GM21526 (cell line): ENCODE measurements around the gene EIF4G1.
"Not testable (repeated sequence)": the region's sequence is repeated elsewhere in the genome, so short reads cannot be mapped to it uniquely, and the experiment has no call there.

Experiments
- ATAC-seq: cut with Tn5 transposase; IDR thresholded peaks from one replicate; pipeline ENCODE4 v1.9.1; 2021; ENCODE audit warnings: moderate library complexity; ENCODE audit not compliant: unreplicated experiment, low FRiP score

The EIF4G1 gene

DNA sequence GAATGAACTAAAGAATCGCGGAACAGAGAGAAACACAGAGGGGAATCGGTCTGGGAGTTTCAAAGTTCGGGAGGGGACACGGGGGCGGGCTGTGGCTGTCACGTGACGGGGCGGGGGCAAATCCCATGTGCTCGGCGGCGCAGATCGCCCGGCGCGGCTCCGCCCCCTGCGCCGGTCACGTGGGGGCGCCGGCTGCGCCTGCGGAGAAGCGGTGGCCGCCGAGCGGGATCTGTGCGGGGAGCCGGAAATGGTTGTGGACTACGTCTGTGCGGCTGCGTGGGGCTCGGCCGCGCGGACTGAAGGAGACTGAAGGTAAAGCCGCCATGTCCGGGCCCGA lies at the start of gene EIF4G1:
TSS of gene EIF4G1 (plus strand) at position 244 of the 337 bp plus-strand sequence. CDS start 1,191 bp downstream, outside the sequence.
- ATAC-seq = peak; percentile 77

DNA sequence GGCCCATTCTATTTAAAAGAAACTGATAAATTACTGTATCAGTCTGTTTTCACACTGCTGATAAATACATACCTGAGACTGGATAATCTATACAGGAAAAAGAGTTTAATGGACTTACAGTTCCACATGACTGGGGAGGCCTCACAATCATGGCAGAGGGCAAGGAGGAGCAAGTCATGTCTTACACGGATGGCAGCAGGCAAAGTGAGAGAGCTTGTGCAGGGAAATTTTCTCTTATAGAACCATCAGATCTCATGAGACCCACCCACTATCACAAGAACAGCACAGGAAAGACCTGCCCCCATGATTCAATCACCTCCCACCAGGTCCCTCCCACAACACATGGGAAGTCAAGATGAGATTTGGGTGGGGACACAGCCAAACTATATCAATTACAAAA lies 47.2 kb upstream of the EIF4G1 start:
- not testable (repeated sequence) for ATAC-seq

DNA sequence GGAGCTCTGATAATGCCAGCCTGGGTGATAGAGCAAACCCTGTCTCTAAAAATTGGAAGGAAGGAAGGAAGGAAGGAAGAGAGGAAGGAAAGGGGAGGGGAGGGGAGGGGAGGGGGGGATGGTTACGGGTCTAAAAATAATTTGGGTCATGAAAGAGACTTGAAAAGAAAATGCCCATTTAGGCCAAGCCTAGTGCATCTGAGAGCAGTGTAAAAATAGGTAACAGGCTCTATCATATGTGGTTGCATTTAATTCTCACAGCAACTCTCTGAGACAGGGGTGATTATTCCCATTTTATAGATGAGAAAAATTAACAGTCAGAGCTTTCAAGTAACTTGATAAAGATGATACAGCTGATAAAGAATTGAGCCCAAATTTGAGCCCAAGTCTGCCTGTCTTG lies 42.1 kb upstream of the EIF4G1 start:
- no peak for ATAC-seq

DNA sequence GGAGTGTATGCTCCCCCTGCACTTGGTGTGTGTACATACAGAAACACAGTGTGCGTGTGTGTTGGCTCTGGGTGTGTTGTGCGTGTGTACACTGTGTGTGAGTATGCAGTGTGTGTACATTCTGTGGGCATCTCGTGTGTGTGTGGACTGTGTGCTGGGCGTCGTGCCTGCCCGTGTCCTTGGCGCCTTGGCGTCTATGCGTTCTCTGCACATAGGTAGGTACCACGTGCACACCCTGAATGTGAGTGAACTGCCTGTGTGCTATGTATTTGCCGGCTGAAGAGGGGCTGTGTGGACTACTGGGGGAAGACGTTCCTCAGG lies 39.1 kb upstream of the EIF4G1 start:
- no peak for ATAC-seq

DNA sequence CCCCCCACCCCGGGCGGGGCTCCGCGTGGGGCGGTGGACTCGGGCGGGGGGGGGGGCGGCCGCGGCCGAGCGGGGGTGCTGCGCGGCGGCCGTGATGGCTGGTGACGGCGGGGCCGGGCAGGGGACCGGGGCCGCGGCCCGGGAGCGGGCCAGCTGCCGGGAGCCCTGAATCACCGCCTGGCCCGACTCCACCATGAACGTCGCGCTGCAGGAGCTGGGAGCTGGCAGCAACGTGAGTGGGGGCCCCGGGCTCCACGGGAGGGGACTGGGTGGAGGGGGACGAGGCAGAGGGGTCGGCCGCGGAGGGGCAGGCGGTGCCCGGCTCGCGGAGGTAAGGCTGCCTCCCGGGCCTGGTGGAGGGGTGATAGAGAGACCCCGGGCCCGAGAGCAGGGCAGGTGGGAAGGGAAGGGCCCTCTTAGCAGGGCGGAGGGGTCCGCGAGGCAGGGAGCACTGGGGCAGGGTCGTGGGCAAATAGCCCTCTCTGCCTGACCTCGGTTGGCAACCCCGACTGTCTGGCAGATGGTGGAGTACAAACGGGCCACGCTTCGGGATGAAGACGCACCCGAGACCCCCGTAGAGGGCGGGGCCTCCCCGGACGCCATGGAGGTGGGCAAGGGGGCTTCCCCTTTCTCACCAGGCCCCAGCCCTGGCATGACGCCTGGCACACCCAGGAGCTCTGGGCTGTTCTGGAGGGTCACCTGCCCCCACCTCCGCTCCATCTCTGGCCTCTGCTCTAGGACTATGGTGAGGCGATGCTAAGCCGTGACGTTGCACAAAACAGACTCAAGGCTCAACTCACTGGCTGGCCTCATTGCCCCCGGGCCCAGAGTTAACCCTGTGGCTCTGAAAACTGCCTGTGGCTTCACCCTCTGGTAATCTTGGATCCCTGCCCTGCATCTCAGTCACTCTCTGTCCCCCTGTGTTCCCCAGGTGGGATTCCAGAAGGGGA lies 38.2 kb upstream of the EIF4G1 start, which contains the start of gene ECE2:
TSS of gene ECE2 (plus strand) at position 62 of the 950 bp plus-strand sequence. CDS start at position 194, 132 bp downstream.
- ATAC-seq = no peak

DNA sequence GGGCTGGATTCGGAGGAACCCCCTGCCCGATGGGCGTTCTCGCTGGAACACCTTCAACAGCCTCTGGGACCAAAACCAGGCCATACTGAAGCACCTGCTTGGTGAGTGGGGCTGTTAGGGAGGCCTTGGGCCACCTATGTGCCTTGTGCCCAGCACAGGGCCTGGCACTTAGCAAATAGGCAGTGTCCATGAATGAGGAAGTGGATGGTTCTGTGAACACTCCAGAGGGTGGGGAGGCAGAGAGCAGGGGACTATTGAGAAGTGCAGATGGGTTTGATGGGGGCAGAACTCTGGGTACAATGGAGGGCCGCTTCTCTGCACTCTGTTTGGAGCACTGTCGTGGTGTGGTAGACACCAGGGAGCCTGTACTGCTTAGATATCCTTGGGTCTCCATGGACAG lies 37.0 kb upstream of the EIF4G1 start:
- ATAC-seq = no peak

- ATAC-seq = no peak
Measured at GRCh38 chr3:184282941-184283340, 31.5 kb upstream of the EIF4G1 start.

DNA sequence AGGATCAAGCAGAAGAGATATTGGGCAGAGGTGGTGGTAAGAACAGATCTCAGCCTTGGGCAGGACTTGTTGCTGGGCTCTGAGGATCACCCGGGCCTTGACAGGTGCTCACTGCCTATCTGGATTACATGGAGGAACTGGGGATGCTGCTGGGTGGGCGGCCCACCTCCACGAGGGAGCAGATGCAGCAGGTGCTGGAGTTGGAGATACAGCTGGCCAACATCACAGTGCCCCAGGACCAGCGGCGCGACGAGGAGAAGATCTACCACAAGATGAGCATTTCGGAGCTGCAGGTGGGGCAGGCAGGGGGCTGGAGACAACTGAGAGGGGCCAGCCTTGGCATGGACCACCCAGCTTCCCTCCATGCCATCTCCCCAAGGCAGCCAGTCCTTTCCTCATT lies 30.7 kb upstream of the EIF4G1 start:
- no peak for ATAC-seq

DNA sequence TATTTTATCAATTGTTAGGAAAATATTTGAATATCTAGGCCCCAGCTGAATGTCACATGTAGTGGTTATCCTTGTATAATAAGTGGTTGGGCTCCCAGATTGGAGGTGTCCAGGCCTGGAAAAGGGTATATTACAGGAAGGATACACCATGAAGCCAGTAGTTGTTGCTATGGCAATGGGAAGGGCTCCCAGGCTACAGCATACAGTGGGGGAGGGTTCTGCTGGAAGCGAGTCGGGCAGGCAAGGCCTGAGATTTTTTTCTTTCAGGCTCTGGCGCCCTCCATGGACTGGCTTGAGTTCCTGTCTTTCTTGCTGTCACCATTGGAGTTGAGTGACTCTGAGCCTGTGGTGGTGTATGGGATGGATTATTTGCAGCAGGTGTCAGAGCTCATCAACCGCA lies 29.7 kb upstream of the EIF4G1 start:
- no peak for ATAC-seq

- no peak for ATAC-seq
Measured at GRCh38 chr3:184289426-184289938, 24.9 kb upstream of the EIF4G1 start.

DNA sequence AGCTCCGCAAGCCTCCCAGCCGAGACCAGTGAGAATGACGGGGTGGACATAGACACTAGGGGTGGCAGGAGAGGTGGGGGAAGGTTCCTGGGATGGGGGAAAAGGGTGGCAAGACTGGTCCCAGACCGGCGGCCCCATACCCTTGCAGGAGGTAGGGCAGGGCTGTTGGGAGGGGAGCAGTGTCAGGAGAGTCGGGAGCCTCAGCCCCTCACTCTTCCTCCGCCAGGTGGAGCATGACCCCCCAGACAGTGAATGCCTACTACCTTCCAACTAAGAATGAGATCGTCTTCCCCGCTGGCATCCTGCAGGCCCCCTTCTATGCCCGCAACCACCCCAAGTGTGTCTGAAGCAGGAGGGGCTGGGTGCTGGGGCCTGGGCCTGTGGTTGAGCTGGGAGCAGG lies 24.1 kb upstream of the EIF4G1 start:
- ATAC-seq = no peak

- ATAC-seq = no peak
Measured at GRCh38 chr3:184291044-184291737, 23.2 kb upstream of the EIF4G1 start.

GRCh38 chr3:184291738-184292445 lies 22.5 kb upstream of the EIF4G1 start:
- no peak for ATAC-seq

GRCh38 chr3:184295771-184296170 lies 18.6 kb upstream of the EIF4G1 start:
- no peak for ATAC-seq

- ATAC-seq = no peak
Measured at GRCh38 chr3:184296616-184297015, 17.8 kb upstream of the EIF4G1 start.

DNA sequence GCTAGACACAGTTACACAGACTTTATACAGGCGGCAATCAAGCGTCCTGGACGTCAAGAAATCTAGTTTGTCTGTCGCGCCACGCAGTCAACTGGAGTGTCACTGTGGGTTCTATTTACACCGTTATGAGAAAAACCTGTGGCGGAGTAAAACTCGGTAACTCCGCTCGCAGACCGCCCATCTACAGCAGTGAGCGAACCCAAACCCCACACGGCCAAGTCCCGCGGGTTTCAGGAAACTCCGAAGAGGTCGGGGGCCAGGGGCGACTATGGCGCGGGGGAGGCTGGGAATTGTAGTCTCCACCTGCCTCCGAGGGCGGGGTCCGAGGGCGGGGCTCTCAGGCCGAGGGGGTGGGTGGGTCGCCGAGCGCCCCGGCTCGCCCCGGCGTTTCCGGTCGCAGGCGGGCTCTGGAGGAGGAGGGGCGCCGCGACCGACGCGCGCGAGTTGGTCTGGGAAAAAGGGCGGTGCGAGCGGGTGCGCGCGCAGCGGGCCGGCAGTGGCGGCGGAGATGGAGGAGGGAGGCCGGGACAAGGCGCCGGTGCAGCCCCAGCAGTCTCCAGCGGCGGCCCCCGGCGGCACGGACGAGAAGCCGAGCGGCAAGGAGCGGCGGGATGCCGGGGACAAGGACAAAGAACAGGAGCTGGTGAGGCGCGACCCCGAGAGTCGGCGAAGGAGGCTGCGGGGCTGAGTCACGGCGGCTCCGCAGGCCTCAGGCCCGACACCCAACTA lies 15.5 kb upstream of the EIF4G1 start, which contains the start of gene PSMD2:
TSS of gene PSMD2 (plus strand) at position 483 of the 729 bp plus-strand sequence. CDS start at position 509, 26 bp downstream.
- ATAC-seq = peak; percentile 88

DNA sequence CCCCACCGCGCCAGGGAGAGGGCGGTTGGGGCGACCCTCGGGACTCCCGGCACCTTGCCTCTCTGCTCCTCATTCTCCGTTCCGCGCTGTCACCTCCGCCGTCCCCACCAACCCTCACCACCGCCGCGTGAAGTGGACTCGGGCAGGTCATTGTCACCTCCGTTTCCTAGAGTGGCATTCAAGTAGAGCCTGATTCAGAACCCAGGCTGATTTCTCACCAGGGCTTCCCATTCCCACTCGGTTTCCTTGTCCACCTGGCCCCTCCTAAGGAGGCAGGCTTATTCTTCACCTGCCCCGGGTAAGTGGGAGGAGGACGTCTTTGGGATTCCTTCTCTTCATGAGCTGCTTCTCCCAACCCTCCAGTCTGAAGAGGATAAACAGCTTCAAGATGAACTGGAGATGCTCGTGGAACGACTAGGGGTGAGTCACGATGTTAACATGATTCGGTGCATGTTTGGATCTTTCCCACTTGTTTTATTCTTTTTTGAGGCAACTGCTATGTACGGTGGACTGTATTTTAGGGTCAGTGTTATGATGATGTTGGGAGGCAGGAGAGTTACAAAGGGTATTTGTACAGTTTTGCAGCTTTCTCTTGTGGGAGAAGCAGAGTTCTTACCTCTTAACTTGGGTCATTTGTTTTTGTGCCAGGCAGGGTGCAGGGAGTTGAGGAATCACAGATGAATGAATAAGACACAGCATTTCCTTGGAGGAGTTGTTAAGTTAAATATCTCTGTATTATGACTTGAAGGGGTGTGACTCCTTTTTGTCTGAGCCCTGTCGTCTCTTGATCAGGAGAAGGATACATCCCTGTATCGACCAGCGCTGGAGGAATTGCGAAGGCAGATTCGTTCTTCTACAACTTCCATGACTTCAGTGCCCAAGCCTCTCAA lies 14.7 kb upstream of the EIF4G1 start:
- ATAC-seq = no peak

- ATAC-seq = no peak
Measured at GRCh38 chr3:184300378-184300720, 14.1 kb upstream of the EIF4G1 start.

- no peak for ATAC-seq
Measured at GRCh38 chr3:184305577-184305976, 8.8 kb upstream of the EIF4G1 start.
